Endothelial cell of umbilical vein (primary cell): Measurements from ENCODE around the gene PLK4. TPM values are rescaled to one million over a fixed set of nuclear protein-coding genes. Genes with fewer than 3 reads are reported as not detected.

Source experiments
- BruUV-seq: library from RNA; stranded (reverse); fragments of 400-500 nt; replicated peaks from 2 replicates; lab custom pipeline; 2021; lab: Mats Ljungman, UMichigan
- CTCF ChIA-PET: fragments of 300-600, 350-600 bp; sonication (Branson Sonifier 250); formaldehyde crosslinking; loops from one replicate; lab custom pipeline; 2021; ENCODE audit warnings: antibody characterized with exemption, inconsistent platforms; lab: Charles Lee
- POLR2A ChIA-PET: fragments of 300-600, 350-600 bp; sonication (Branson Sonifier 250); formaldehyde crosslinking; loops from one replicate; lab custom pipeline; 2021; ENCODE audit warnings: antibody characterized with exemption, inconsistent platforms; lab: Charles Lee
- DNase-seq: peaks from one replicate; pipeline ENCODE4 v3.0.0-alpha.2; 2011; ENCODE audit warnings: low read depth, low spot score
- FAIRE-seq: peaks from 2 replicates; lab custom pipeline; 2011; peaks lifted over from hg19 to GRCh38; lab: Jason Lieb, UNC
- H2AFZ ChIP-seq: 2 replicates; pipeline ENCODE4 v1.6.0; 2012; ENCODE audit warnings: low read depth, low read length, control low read depth, inconsistent platforms
- H3K27ac ChIP-seq: 2 replicates; pipeline ENCODE4 v1.5.1; 2011; ENCODE audit warnings: low read depth, mild to moderate bottlenecking, control low read depth, low read length, moderate library complexity; ENCODE audit not compliant: insufficient read depth
- H3K27me3 ChIP-seq, 2 experiments: 2 replicates each; pipeline versions ENCODE4 v1.6.0 to v1.6.1; 2011; ENCODE audit warnings: low read length in 2 of 2, mixed read lengths in 1 of 2; ENCODE audit not compliant: control insufficient read depth in 2 of 2, insufficient read depth in 2 of 2
- H3K36me3 ChIP-seq, 2 experiments: 2 replicates in 1 of 2; 3 replicates in 1 of 2; pipeline ENCODE4 v1.5.1; 2011; ENCODE audit warnings: low read length in 2 of 2, mild to moderate bottlenecking in 1 of 2, moderate library complexity in 1 of 2; ENCODE audit not compliant: control insufficient read depth in 2 of 2, insufficient read depth in 2 of 2; ENCODE audit errors: extremely low read depth in 1 of 2
- H3K4me1 ChIP-seq: 3 replicates; pipeline ENCODE4 v1.5.1; 2011; ENCODE audit warnings: mild to moderate bottlenecking, low read length; ENCODE audit not compliant: control insufficient read depth, insufficient read depth; ENCODE audit errors: extremely low read depth
- H3K4me2 ChIP-seq: 2 replicates; pipeline ENCODE4 v1.6.1; 2011; ENCODE audit warnings: low read length, control low read depth, mixed read lengths; ENCODE audit not compliant: insufficient read depth
- H3K4me3 ChIP-seq, 3 experiments: fragments of 200-600 bp in 1 of 3; sonication (generic), shearing (Covaris generic) in 1 of 3; replicated peaks in 1 of 3; 2 replicates each; pipeline ENCODE4 v1.5.1; 2011 to 2016; ENCODE audit warnings: control low read depth in 3 of 3, low read length in 3 of 3, mild to moderate bottlenecking in 2 of 3, inconsistent platforms in 1 of 3, low read depth in 1 of 3, moderate library complexity in 1 of 3; ENCODE audit not compliant: insufficient read depth in 1 of 3
- H3K79me2 ChIP-seq: 2 replicates; pipeline ENCODE4 v1.6.0; 2012; ENCODE audit warnings: low read length, inconsistent platforms; ENCODE audit not compliant: control insufficient read depth, insufficient read depth
- H3K9ac ChIP-seq: replicated peaks from 2 replicates; pipeline ENCODE3; 2011; ENCODE audit warnings: low read length, control low read depth; ENCODE audit not compliant: insufficient read depth; ENCODE audit errors: extremely low read depth
- H3K9me1 ChIP-seq: replicated peaks from 3 replicates; pipeline ENCODE4 v1.6.0; 2011; ENCODE audit warnings: mild to moderate bottlenecking, low read length; ENCODE audit not compliant: control insufficient read depth, insufficient read depth; ENCODE audit errors: extremely low read depth
- H3K9me3 ChIP-seq: replicated peaks from 2 replicates; pipeline ENCODE4 v1.5.1; 2012; ENCODE audit warnings: low read length, inconsistent platforms; ENCODE audit not compliant: control insufficient read depth, insufficient read depth
- H4K20me1 ChIP-seq: replicated peaks from 2 replicates; pipeline ENCODE3; 2011; ENCODE audit warnings: mild to moderate bottlenecking, low read length; ENCODE audit not compliant: control insufficient read depth, insufficient read depth; ENCODE audit errors: extremely low read depth
- CTCF ChIP-seq, 2 donors: IDR thresholded peaks; 1 replicate in 1 of 2; 2 replicates in 1 of 2; pipeline ENCODE4 v1.5.1; 2011; ENCODE audit warnings: low read length in 2 of 2, mild to moderate bottlenecking in 2 of 2, moderate library complexity in 2 of 2, control low read depth in 1 of 2, inconsistent platforms in 1 of 2, low read depth in 1 of 2; ENCODE audit not compliant: insufficient read depth in 1 of 2; ENCODE audit errors: extremely low read depth in 1 of 2
- EZH2 ChIP-seq: IDR thresholded peaks from 2 replicates; pipeline ENCODE4 v1.6.1; 2012; ENCODE audit warnings: borderline replicate concordance, low read depth, mild to moderate bottlenecking, moderate library complexity, low read length, inconsistent platforms; ENCODE audit not compliant: severe bottlenecking
- FOS ChIP-seq: IDR thresholded peaks from 2 replicates; pipeline ENCODE4 v1.6.1; 2011; ENCODE audit warnings: mild to moderate bottlenecking, low read length, moderate library complexity, borderline replicate concordance; ENCODE audit not compliant: insufficient read depth
- GATA2 ChIP-seq: IDR thresholded peaks from 2 replicates; pipeline ENCODE4 v1.7.0; 2011; ENCODE audit warnings: low read depth, mild to moderate bottlenecking, moderate library complexity, mixed read lengths, low read length; ENCODE audit not compliant: insufficient read length, insufficient read depth
- JUN ChIP-seq: IDR thresholded peaks from 2 replicates; pipeline ENCODE4 v1.6.1; 2011; ENCODE audit warnings: borderline replicate concordance, low read depth; ENCODE audit not compliant: insufficient read length, insufficient read depth
- MAX ChIP-seq: IDR thresholded peaks from 2 replicates; pipeline ENCODE4 v1.6.1; 2011; ENCODE audit not compliant: insufficient read depth, insufficient read length
- MYC ChIP-seq: IDR thresholded peaks from one replicate; pipeline ENCODE4 v1.6.1; 2011; ENCODE audit warnings: mild to moderate bottlenecking, low read depth, low read length
- POLR2A ChIP-seq: IDR thresholded peaks from 2 replicates; pipeline ENCODE4 v1.6.1; 2012; ENCODE audit warnings: low read depth, mild to moderate bottlenecking, control low read depth, low read length
- POLR2AphosphoS5 ChIP-seq: IDR thresholded peaks from 2 replicates; pipeline ENCODE4 v1.6.1; 2012; ENCODE audit warnings: low read depth, mild to moderate bottlenecking, control low read depth, low read length, moderate library complexity; ENCODE audit not compliant: insufficient read depth
- dilution Hi-C: fragments of 300-500 bp; cut with MboI; formaldehyde crosslinking; loops from one replicate; pipeline ENCODE4 v1.15.0; 2019; ENCODE audit warnings: low sequenced_read_pairs; ENCODE audit not compliant: extremely low pct_ligation_motif_present
- intact Hi-C: fragments of 100-400 bp; cut with micrococcal nuclease; formaldehyde crosslinking; loops from one replicate; pipeline ENCODE4 v1.10.0; 2022
- polyA plus RNA-seq, 4 experiments: library from polyadenylated mRNA; depleted of rRNA in 3 of 4; stranded (reverse) in 3 of 4; unstranded in 1 of 4; fragments of >200 nt; gene quantifications; 2 replicates each; pipeline versions ENCODE4 v1.2.1 to v1.2.3, GENCODE V29; 2011 to 2012; ENCODE audit warnings: missing spikeins in 1 of 4
- total RNA-seq: library from RNA; stranded (reverse); gene quantifications from 2 replicates; pipeline ENCODE4 v1.2.3, GENCODE V29; 2021

Gene PLK4
- total and polyA plus RNA-seq, 2 donors (not counting 3 experiments of a cell fraction or from before 2014, with no cell fraction given): 13.7 to 37.7 TPM

GRCh38 chr4:127916512-127916911, 35.8 kb downstream of the PLK4 start:
- Histone ChIP-seq H2AFZ (no peak overlapping the region), H3K27me3 (no peaks in the 10 kb centered on the region), H3K4me3 (no peak overlapping the region), H3K4me1 (no peaks in the 10 kb centered on the region), H3K9ac (no peak overlapping the region), H4K20me1 (no peaks in the 10 kb centered on the region), H3K9me1 (no peaks in the 10 kb centered on the region), H3K27ac (no peak overlapping the region), H3K79me2 (no peaks in the 10 kb centered on the region), H3K4me2 (no peak overlapping the region), H3K9me3 (no peaks in the 10 kb centered on the region), H3K36me3 (no peaks in the 10 kb centered on the region)
- ChIA-PET POLR2A (no interaction called here), CTCF (interaction anchor here (1.0 kb wide), 1 partner anchor 13 kb away, joined by 4 read pairs; no protein-coding TSS in a partner anchor)
- FAIRE-seq (no peak), DNase-seq (no peak)
- TF ChIP-seq MYC (no peak), CTCF (IDR thresholded peaks at IDR 0.05; ENCODE audit: extremely low read depth in 1 of 2, insufficient read depth in 1 of 2, low read depth in 1 of 2, low read length in 2 of 2) (no peak), POLR2AphosphoS5 (no peak), GATA2 (no peak), POLR2A (no peak), FOS (no peak), JUN (no peak), MAX (no peak), EZH2 (no peak)
- BruUV-seq: no TSS peak
- intact Hi-C loops (no loop called here), dilution Hi-C loops (no loop called here)
